ENCODE data around the gene OR14A16. TPM values are rescaled to one million over a fixed set of nuclear protein-coding genes. Genes with fewer than 3 reads are reported as not detected.

Gene OR14A16
- total RNA-seq, 4 donors from 2014 or later: not detected

GRCh38 chr1:247857985-247858619 lies 34.2 kb upstream of the OR14A16 start:
- Histone ChIP-seq H3K4me1 (peaks cover 0 to 7% (median 3%) of the 10 kb centered on the region in 4 donors), H3K4me3 (peak overlapping the region; percentile 40 to 54 (median 51)), H3K27me3 (peaks cover 20% of the 10 kb centered on the region), H3K36me3 (no peaks in the 10 kb centered on the region), H3K27ac (peak overlapping the region; percentile 53 to 89 (median 82)), H3K9me3 (no peaks in the 10 kb centered on the region)
- WGBS, 2 donors (ENCODE audit: low coverage in 1 of 2): 22 to 32% methylated on average over 13 to 15 of the region's 15 CpGs
- TF ChIP-seq, protein P1, sequence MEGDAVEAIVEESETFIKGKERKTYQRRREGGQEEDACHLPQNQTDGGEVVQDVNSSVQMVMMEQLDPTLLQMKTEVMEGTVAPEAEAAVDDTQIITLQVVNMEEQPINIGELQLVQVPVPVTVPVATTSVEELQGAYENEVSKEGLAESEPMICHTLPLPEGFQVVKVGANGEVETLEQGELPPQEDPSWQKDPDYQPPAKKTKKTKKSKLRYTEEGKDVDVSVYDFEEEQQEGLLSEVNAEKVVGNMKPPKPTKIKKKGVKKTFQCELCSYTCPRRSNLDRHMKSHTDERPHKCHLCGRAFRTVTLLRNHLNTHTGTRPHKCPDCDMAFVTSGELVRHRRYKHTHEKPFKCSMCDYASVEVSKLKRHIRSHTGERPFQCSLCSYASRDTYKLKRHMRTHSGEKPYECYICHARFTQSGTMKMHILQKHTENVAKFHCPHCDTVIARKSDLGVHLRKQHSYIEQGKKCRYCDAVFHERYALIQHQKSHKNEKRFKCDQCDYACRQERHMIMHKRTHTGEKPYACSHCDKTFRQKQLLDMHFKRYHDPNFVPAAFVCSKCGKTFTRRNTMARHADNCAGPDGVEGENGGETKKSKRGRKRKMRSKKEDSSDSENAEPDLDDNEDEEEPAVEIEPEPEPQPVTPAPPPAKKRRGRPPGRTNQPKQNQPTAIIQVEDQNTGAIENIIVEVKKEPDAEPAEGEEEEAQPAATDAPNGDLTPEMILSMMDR (IDR thresholded peaks at IDR 0.05): no peak
- TF ChIP-seq POLR2A (IDR thresholded peaks at IDR 0.05) (no peak), POLR2AphosphoS5 (IDR thresholded peaks at IDR 0.05) (no peak), EP300 (IDR thresholded peaks at IDR 0.05; ENCODE audit: low read depth) (no peak)
- intact Hi-C loops (cut with DNase I; ENCODE audit: low total_unique reads) (no loop called here), in situ Hi-C loops (cut with MboI; ENCODE audit: low pct_ligation_motif_present in 1 of 4, low pct_unique_long_range_greater_than_20kb in 1 of 4, low sequenced_read_pairs in 3 of 4) (no loop called here)
- no peak for DNase-seq

- DNase-seq: peak; percentile 87
- intact Hi-C loops (cut with DNase I; ENCODE audit: low total_unique reads): no loop called here
- Histone ChIP-seq H3K36me3 (no peaks in the 10 kb centered on the region), H3K9me3 (no peaks in the 10 kb centered on the region), H3K4me3 (peak within 1 kb of the TSS; percentile 40 to 54 (median 51)), H3K27me3 (peaks cover 20% of the 10 kb centered on the region), H3K4me1 (peaks cover 0 to 7% (median 3%) of the 10 kb centered on the region in 4 donors), H3K27ac (peak within 1 kb of the TSS; percentile 53 to 89 (median 82))
- TF ChIP-seq EP300 (IDR thresholded peaks at IDR 0.05; ENCODE audit: low read depth): no peak
- peak in 1 of 3 donors; percentile 61 for TF ChIP-seq POLR2AphosphoS5 (IDR thresholded peaks at IDR 0.05)
- no peak for TF ChIP-seq POLR2A (IDR thresholded peaks at IDR 0.05)
- TF ChIP-seq, protein P1 (IDR thresholded peaks at IDR 0.05): peak in 1 of 5 experiments; percentile 24
- in situ Hi-C loops (cut with MboI; ENCODE audit: low pct_ligation_motif_present in 1 of 4, low pct_unique_long_range_greater_than_20kb in 1 of 4, low sequenced_read_pairs in 3 of 4): no loop called here
- 5 to 26% methylated on average over 7 to 45 of the region's 109 CpGs for WGBS, 2 donors (ENCODE audit: low coverage in 1 of 2)
These were observed 33.4 kb upstream of the OR14A16 start, which contains the start of gene TRIM58 for GRCh38 chr1:247857069-247857984. Gene TRIM58 (plus strand): TSS chr1:247857187. CDS start chr1:247857247, 60 bp downstream.

- intact Hi-C loops (cut with DNase I; ENCODE audit: low total_unique reads): no loop called here
- in situ Hi-C loops (cut with MboI; ENCODE audit: low pct_ligation_motif_present in 1 of 4, low pct_unique_long_range_greater_than_20kb in 1 of 4, low sequenced_read_pairs in 3 of 4): no loop called here
- H3K27ac ChIP-seq: no peak overlapping the region
- no peak for DNase-seq
- H3K9me3 ChIP-seq: no peaks in the 10 kb centered on the region
- peaks cover 20% of the 10 kb centered on the region for H3K27me3 ChIP-seq
- H3K36me3 ChIP-seq: no peaks in the 10 kb centered on the region
- TF ChIP-seq, protein P1 (IDR thresholded peaks at IDR 0.05): no peak
- TF ChIP-seq POLR2AphosphoS5 (IDR thresholded peaks at IDR 0.05) (no peak), EP300 (IDR thresholded peaks at IDR 0.05; ENCODE audit: low read depth) (no peak), POLR2A (IDR thresholded peaks at IDR 0.05) (no peak)
- peaks cover 0 to 7% (median 3%) of the 10 kb centered on the region in 4 donors for H3K4me1 ChIP-seq
- H3K4me3 ChIP-seq: no peak overlapping the region
- 84 to 91% methylated on average over 4 of the region's 4 CpGs for WGBS, 2 donors (ENCODE audit: low coverage in 1 of 2)
These were observed 32.0 kb upstream of the OR14A16 start for GRCh38 chr1:247855911-247856310.

DNA sequence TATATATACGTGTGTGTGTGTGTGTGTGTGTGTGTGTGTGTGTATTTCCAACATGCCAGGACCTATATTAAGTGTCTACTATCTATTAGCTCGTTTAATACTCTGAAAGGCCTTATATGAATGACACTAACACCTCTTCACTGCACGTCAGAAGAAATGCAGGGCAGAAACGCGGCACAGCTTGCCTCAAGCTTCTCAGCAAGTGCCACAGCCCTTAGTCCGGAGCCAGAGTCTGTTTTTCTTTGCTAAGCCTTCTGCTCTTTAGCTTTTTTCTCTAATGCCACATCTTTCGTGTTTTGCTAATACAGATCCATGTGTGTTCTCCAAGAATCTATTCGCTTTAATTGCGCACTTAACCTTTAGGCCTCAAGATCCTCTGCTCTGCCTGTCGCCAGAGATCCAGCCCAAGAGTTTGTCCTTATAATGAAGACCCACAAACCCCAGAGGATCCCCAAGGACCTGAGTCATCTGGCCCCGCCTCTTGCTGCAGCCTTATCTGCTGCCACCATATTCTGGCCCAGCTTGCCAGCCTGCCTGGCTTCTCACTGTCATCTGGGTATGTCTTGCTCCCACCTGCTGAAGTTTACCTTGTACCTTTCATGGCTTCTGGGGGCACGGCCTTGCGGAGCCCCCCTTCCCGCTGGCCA lies 31.1 kb upstream of the OR14A16 start:
- DNase-seq: no peak

More for the DNA sequence above, 31.1 kb upstream of the OR14A16 start:
- intact Hi-C loops (cut with DNase I; ENCODE audit: low total_unique reads) (no loop called here), in situ Hi-C loops (cut with MboI; ENCODE audit: low pct_ligation_motif_present in 1 of 4, low pct_unique_long_range_greater_than_20kb in 1 of 4, low sequenced_read_pairs in 3 of 4) (no loop called here)
- Histone ChIP-seq H3K4me1 (peaks cover 0 to 7% (median 3%) of the 10 kb centered on the region in 4 donors), H3K27ac (no peak overlapping the region), H3K36me3 (no peaks in the 10 kb centered on the region), H3K4me3 (no peak overlapping the region), H3K9me3 (no peaks in the 10 kb centered on the region), H3K27me3 (peaks cover 20% of the 10 kb centered on the region)
- WGBS, 2 donors (ENCODE audit: low coverage in 1 of 2): 88 to 95% methylated on average over 7 to 14 of the region's 14 CpGs
- TF ChIP-seq POLR2A (IDR thresholded peaks at IDR 0.05) (no peak), EP300 (IDR thresholded peaks at IDR 0.05; ENCODE audit: low read depth) (no peak), POLR2AphosphoS5 (IDR thresholded peaks at IDR 0.05) (no peak)
- TF ChIP-seq, protein P1 (IDR thresholded peaks at IDR 0.05): no peak

All from transverse colon (tissue), 4 donors.